NT2/D1 (cell line): ENCODE results near the gene CTSH.
"Not testable (repeated sequence)": the region's sequence is repeated elsewhere in the genome, so short reads cannot be mapped to it uniquely, and the experiment has no call there.

Experiments used
- DNase-seq: peaks from one replicate; pipeline ENCODE4 v3.0.0-alpha.2; 2011; ENCODE audit warnings: low read depth, low spot score
- H3K27me3 ChIP-seq: 2 replicates; pipeline ENCODE4 v1.6.0; 2011; ENCODE audit warnings: mild to moderate bottlenecking; ENCODE audit not compliant: insufficient read length, insufficient read depth
- H3K36me3 ChIP-seq: 2 replicates; pipeline ENCODE4 v1.6.1; 2011; ENCODE audit warnings: mild to moderate bottlenecking, low read length, mixed read lengths; ENCODE audit not compliant: insufficient read depth, insufficient read length
- H3K4me1 ChIP-seq: 2 replicates; pipeline ENCODE4 v1.5.1; 2011; ENCODE audit not compliant: insufficient read depth, insufficient read length
- H3K4me3 ChIP-seq: 2 replicates; pipeline ENCODE4 v1.5.1; 2011; ENCODE audit warnings: low read depth; ENCODE audit not compliant: insufficient read length
- H3K9ac ChIP-seq: 2 replicates; pipeline ENCODE4 v1.6.0; 2011; ENCODE audit warnings: low read depth; ENCODE audit not compliant: insufficient read length
- H3K9me3 ChIP-seq: 2 replicates; pipeline ENCODE4 v1.5.1; 2011; ENCODE audit warnings: mild to moderate bottlenecking, low read length; ENCODE audit not compliant: insufficient read depth
- SUZ12 ChIP-seq: IDR thresholded peaks from 2 replicates; pipeline ENCODE4 v1.6.1; 2011; ENCODE audit not compliant: insufficient read length, insufficient read depth; ENCODE audit errors: extremely low read depth
- YY1 ChIP-seq: IDR thresholded peaks from 2 replicates; pipeline ENCODE4 v1.6.1; 2011; ENCODE audit not compliant: insufficient read length, insufficient read depth
- ZNF274 ChIP-seq: IDR thresholded peaks from 2 replicates; pipeline ENCODE4 v1.6.1; 2011; ENCODE audit warnings: mild to moderate bottlenecking, low read depth, low read length

CTSH gene

DNA sequence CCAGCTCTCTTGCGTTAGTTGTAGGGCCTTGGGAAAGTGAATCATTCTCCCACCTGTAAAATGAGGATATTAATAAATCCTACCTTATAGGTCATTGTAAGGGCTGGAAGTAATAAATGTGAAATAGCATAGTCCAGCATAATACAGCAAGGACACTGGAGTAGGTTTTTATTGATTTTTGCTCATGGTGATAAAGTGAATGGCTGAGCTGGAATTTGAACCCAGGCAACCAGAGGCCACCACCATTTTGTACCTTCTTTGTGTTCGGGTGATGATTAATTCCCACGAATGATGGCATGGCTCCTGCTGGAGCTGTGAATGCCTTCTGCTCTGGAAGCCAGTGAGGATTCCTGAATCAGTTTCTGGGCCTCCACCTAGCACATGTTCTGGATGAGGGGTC lies 31.8 kb downstream of the CTSH start:
- DNase-seq = no peak
- Histone ChIP-seq H3K4me1 (peaks cover 8% of the 10 kb centered on the region), H3K9me3 (no peaks in the 10 kb centered on the region), H3K9ac (no peak overlapping the region), H3K4me3 (no peak overlapping the region), H3K36me3 (peaks cover 46% of the 10 kb centered on the region), H3K27me3 (no peaks in the 10 kb centered on the region)
- no peak for TF ChIP-seq SUZ12
- TF ChIP-seq YY1 = no peak
- TF ChIP-seq ZNF274 = no peak

DNA sequence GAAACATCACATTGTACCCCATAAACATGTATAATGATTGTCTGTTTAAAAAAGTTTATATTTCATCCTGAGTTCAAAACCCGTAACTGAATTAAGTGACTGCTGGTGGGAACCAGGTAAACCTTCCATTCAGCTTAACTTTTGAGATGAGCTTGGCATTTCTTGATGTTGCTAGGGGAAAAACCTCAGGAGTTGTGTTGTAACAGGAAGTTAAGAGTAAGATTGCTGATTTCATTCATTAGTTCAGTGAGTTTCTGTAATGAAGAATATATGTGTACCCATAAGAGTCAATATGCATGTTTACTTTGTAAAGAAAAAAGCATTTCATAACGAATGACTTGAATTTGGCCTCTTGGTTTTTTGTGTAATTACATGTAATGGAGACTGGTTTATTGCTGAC lies 32.5 kb downstream of the CTSH start:
- no peak for TF ChIP-seq ZNF274
- no peak for TF ChIP-seq SUZ12
- TF ChIP-seq YY1 = no peak
- Histone ChIP-seq H3K4me3 (no peak overlapping the region), H3K9me3 (no peaks in the 10 kb centered on the region), H3K9ac (no peak overlapping the region), H3K36me3 (peaks cover 45% of the 10 kb centered on the region), H3K4me1 (peaks cover 8% of the 10 kb centered on the region), H3K27me3 (no peaks in the 10 kb centered on the region)
- DNase-seq = no peak

DNA sequence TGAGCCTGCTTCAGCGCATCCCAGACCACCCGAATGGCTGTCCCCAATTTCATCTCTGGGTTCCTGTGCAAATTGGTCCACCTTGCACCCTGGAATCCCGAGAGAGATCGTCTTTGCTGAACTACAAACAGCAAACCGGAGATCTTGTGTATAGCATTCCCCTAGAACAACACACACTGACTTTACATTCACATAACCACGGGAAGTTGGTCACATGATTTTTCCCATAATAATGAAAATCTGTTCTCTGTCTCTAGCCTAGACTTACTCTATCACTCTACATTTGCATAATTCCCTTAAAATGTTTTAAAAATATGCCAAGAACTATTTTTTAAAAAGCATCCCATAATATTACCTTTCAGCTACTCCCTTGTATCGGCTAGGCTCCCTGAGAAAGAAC lies 34.6 kb downstream of the CTSH start:
- H3K4me1 ChIP-seq = peaks cover 8% of the 10 kb centered on the region
- no peak for DNase-seq
- TF ChIP-seq SUZ12 (no peak), YY1 (no peak), ZNF274 (no peak)
- no peaks in the 10 kb centered on the region for H3K9me3 ChIP-seq
- H3K27me3 ChIP-seq = no peaks in the 10 kb centered on the region
- no peak overlapping the region for H3K4me3 ChIP-seq
- H3K9ac ChIP-seq = no peak overlapping the region
- H3K36me3 ChIP-seq = peaks cover 59% of the 10 kb centered on the region

DNA sequence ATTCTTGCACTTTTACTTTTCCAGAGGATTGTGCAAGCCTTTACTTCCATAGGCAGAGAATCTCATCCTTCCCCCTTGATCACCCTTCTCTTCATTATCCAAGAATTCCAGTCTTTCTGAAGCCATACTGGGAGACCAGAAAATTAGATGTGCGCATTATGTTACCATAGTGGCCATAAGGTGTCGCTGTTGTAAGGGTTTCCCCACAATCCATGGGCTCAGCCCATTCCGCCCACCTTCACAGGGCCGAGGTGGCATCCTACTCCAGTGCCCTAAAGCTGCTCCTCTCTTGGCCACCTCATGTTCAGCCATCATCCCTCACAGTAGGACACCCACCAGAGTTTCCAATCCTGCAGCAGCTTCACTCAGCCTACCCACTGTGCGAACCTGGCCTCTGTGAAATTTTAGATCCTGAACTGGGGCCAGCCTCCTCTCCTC lies 35.0 kb downstream of the CTSH start:
- Histone ChIP-seq H3K36me3 (peaks cover 55% of the 10 kb centered on the region), H3K4me1 (peaks cover 8% of the 10 kb centered on the region), H3K9me3 (no peaks in the 10 kb centered on the region), H3K9ac (no peak overlapping the region), H3K4me3 (no peak overlapping the region), H3K27me3 (no peaks in the 10 kb centered on the region)
- no peak for TF ChIP-seq SUZ12
- no peak for TF ChIP-seq ZNF274
- no peak for TF ChIP-seq YY1
- DNase-seq = peak; percentile 46

DNA sequence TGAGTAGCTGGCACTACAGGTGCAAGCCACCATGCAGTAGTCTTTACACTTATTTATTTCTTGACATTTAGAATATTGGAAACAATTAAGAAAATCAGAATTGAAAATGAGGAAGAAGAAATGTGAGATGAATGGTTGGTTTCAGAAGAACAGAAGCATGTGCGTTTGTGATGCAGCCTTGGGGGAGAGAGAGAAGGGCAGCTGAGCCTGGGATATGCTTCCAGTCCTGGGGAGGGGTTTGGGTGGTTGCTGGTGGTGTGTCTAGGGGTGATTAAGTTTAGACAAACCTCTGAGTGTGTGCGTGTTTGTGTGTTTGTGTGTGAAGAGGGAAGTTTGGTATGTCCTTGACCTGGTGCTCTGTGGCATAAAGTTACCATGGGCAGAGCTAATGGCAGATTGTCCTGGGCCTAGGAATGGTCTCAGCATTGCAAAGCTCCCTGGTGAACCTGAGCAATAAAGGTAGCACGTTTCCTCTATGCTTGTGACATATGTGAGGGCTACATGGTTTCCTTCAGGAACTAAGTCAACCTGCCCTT lies 35.6 kb downstream of the CTSH start:
- H3K4me1 ChIP-seq = peaks cover 8% of the 10 kb centered on the region
- H3K9me3 ChIP-seq = no peaks in the 10 kb centered on the region
- peaks cover 58% of the 10 kb centered on the region for H3K36me3 ChIP-seq
- H3K9ac ChIP-seq = no peak overlapping the region
- no peak overlapping the region for H3K4me3 ChIP-seq
- no peak for DNase-seq
- TF ChIP-seq ZNF274 (no peak), SUZ12 (no peak), YY1 (no peak)
- H3K27me3 ChIP-seq = no peaks in the 10 kb centered on the region

DNA sequence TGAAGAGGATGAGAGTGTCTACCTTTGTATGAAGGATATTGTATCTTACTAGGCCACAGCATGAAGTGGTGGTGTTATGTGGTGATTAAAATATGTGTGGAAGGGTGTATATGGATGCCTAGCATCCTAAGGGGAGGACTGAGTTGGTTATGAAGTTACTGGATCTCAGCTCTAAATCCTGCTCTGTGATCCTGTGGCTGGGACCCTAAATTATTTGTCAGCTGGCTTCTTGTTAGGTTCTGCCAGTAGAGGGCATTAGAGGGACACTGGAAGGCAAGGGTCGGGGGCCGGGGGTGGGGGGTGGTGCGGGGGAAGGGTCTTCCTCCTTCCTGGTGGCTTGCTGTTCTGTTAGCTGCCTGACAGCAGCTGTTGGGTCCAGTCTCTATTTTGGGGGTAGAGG lies 37.3 kb downstream of the CTSH start:
- TF ChIP-seq SUZ12 = no peak
- no peak for TF ChIP-seq YY1
- no peak for TF ChIP-seq ZNF274
- Histone ChIP-seq H3K36me3 (peaks cover 63% of the 10 kb centered on the region), H3K4me3 (no peak overlapping the region), H3K9me3 (no peaks in the 10 kb centered on the region), H3K9ac (no peak overlapping the region), H3K4me1 (peaks cover 8% of the 10 kb centered on the region), H3K27me3 (no peaks in the 10 kb centered on the region)
- peak; percentile 50 for DNase-seq

DNA sequence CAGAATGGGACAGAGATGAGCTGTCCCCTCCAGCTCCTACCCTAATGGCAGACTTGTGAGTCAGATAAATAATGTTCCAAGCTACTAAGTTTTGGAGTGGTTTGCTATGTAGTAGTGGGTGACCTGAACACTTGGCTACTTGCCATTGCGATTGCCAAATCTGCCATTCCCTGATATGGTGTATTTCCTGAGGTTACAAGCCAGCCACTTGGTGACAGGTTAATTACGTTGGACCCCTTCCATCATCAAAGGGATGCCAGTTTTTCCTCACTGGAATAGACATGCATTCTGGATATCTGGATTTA lies 38.6 kb downstream of the CTSH start:
- no peak for DNase-seq
- peaks cover 8% of the 10 kb centered on the region for H3K4me1 ChIP-seq
- no peak overlapping the region for H3K4me3 ChIP-seq
- no peaks in the 10 kb centered on the region for H3K27me3 ChIP-seq
- peaks cover 72% of the 10 kb centered on the region for H3K36me3 ChIP-seq
- H3K9me3 ChIP-seq = no peaks in the 10 kb centered on the region
- no peak overlapping the region for H3K9ac ChIP-seq
- TF ChIP-seq SUZ12 = no peak
- TF ChIP-seq ZNF274 = no peak
- TF ChIP-seq YY1 = no peak

DNA sequence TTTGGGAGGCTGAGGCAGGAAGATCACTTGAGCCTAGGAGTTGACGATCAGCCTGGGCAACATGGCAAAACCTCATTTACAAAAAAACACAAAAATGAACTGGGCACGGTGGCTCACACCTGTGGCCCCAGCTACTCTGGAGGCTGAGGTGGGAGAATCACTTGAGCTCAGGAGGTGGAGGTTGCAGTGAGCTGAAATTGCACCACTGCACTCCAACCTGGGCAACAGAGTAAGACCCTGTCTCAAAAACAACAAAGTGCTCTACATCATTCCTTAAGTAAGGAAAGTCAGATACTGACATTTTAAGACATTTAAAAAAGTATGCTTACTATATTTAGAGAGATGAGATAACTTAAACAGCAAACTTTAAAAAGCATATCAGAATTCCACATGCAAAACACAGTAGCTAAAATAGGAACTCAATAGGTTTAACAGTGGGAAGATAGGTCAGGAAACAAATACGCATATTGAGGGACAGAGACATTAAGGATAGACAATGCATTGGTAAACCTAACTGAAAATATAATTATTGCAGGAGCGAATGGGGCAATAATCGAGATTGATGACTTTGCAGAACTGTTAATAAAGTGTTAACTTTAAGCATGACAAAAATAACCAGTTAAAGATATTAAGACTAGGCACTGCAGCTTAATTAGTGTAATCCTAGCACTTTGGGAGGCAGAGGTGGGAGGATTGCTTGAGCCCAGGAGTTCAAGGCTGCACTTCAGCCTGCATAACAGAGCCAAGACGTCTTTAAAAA lies 40.1 kb downstream of the CTSH start:
- no peaks in the 10 kb centered on the region for H3K9me3 ChIP-seq
- peaks cover 75% of the 10 kb centered on the region for H3K36me3 ChIP-seq

DNA sequence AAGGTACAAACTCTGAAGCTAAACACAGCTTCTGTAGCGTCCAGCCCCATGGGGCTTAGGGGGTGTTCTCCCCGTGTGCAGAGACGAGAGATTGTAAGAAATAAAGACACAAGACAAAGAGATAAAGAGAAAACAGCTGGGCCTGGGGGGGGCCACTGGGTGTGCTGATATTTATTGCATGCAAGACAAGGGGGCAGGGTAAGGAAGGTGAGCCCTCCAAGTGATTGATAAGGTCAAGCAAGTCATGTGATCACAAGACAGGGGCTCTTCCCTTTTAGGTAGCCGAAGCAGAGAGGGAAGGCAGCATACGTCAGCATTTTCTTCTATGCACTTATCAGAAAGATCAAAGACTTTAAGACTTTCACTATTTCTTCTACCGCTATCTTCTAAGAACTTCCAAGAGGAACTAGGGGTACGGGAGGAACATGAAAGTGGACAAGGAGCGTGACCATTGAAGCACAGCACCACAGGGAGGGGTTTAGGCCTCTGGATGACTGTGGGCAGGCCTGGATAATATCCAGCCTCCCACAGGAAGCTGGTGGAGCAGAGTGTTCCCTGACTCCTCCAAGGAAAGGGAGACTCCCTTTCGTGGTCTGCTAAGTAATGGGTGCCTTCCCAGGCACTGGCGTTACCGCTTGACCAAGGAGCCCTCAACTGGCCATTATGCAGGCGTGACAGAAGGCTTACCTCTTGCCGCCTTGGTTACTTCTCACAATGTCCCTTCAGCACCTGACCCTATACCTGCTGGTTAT lies 42.4 kb downstream of the CTSH start:
- H3K9me3 ChIP-seq, H3K4me3 ChIP-seq, H3K27me3 ChIP-seq, H3K4me1 ChIP-seq, H3K9ac ChIP-seq, DNase-seq: not testable (repeated sequence)
- peaks cover 86% of the 10 kb centered on the region for H3K36me3 ChIP-seq

More for the DNA sequence above, 40.1 kb downstream of the CTSH start:
- no peak for DNase-seq
- TF ChIP-seq ZNF274 = no peak
- Histone ChIP-seq H3K9ac (no peak overlapping the region), H3K27me3 (no peaks in the 10 kb centered on the region), H3K4me1 (peaks cover 5% of the 10 kb centered on the region), H3K4me3 (no peak overlapping the region)

DNA sequence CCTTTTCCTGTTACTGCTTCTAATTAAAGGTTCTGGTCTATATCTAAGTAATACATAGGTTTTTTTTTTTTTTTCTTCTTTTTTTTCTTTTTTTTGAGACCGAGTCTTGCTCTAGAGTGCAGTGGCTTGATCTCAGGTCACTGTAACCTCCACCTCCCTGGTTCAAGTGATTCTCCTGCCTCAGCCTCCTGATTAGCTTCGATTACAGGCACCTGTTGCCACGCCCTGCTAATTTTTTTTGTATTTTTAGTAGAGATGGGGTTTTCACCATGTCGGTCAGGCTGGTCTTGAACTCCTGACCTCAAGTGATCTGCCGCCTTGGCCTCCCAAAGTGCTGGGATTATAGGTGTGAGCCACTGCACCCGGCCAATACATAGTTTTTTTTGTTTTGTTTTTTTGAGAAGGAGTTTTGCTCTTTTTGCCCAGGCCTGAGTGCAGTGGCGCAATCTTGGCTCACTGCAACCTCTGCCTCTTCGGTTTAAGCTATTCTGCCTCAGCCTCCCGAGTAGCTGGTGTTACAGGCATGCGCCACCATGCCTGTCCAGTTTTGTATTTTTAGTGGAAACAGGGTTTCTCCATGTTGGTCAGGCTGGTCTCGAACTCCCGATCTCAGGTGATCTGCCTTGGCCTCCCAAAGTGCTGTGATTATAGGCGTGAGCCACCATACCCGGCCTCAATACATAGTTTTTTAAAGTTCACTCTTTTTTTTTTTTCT lies 43.9 kb downstream of the CTSH start:
- DNase-seq, H3K4me1 ChIP-seq, H3K27me3 ChIP-seq, H3K9me3 ChIP-seq, H3K9ac ChIP-seq, H3K4me3 ChIP-seq: not testable (repeated sequence)
- peaks cover 83% of the 10 kb centered on the region for H3K36me3 ChIP-seq
